Neural cell (in vitro differentiated cells): ENCODE data around the gene COL18A1. TPM values are rescaled to one million over a fixed set of nuclear protein-coding genes. Genes with fewer than 3 reads are reported as not detected.

Experiments
- H2AFZ ChIP-seq: fragments of 200-600, 300-800 bp; sonication (generic), shearing (Covaris generic); 2 replicates; pipeline ENCODE4 v1.6.0; 2014; ENCODE audit warnings: low read depth, mild to moderate bottlenecking, antibody characterized with exemption, low read length, moderate library complexity
- H3F3A ChIP-seq: fragments of 200-600 bp; shearing (Covaris generic); 2 replicates; pipeline ENCODE4 v1.6.1; 2016; ENCODE audit warnings: mild to moderate bottlenecking, moderate library complexity, mixed read lengths, antibody characterized with exemption, low read length; ENCODE audit not compliant: insufficient read depth, poor library complexity, severe bottlenecking
- H3K27ac ChIP-seq: fragments of 200-600, 300-800 bp; sonication (generic), shearing (Covaris generic); 2 replicates; pipeline ENCODE4 v1.5.1; 2014; ENCODE audit warnings: mild to moderate bottlenecking, low read length, moderate library complexity
- H3K27me3 ChIP-seq: fragments of 300-800, 200-600 bp; sonication (generic), shearing (Covaris generic); 2 replicates; pipeline ENCODE4 v1.6.0; 2014; ENCODE audit warnings: mild to moderate bottlenecking, low read depth, low read length, moderate library complexity; ENCODE audit not compliant: insufficient read depth
- H3K36me3 ChIP-seq: fragments of 300-800, 200-600 bp; sonication (generic), shearing (Covaris generic); 2 replicates; pipeline ENCODE4 v1.5.1; 2014; ENCODE audit warnings: mild to moderate bottlenecking, antibody characterized with exemption, low read length, moderate library complexity; ENCODE audit not compliant: insufficient read depth
- H3K4me2 ChIP-seq: fragments of 300-800, 200-600 bp; sonication (generic), shearing (Covaris generic); 2 replicates; pipeline ENCODE4 v1.6.0; 2014; ENCODE audit warnings: mild to moderate bottlenecking, low read length
- H3K4me3 ChIP-seq: fragments of 300-800, 200-600 bp; sonication (generic), shearing (Covaris generic); 2 replicates; pipeline ENCODE4 v1.5.1; 2014; ENCODE audit warnings: mild to moderate bottlenecking, low read length, moderate library complexity
- H3K79me2 ChIP-seq: fragments of 200-600 bp; shearing (Covaris generic); replicated peaks from 2 replicates; pipeline ENCODE4 v1.6.0; 2014; ENCODE audit warnings: mild to moderate bottlenecking, low read length, moderate library complexity; ENCODE audit not compliant: insufficient read depth
- H3K9ac ChIP-seq: fragments of 300-800, 200-600 bp; sonication (generic), shearing (Covaris generic); 2 replicates; pipeline ENCODE4 v1.6.1; 2016; ENCODE audit warnings: mild to moderate bottlenecking, low read length, mixed read lengths
- H3K9me2 ChIP-seq: fragments of 200-600 bp; shearing (Covaris generic); 2 replicates; pipeline ENCODE4 v1.6.1; 2016; ENCODE audit warnings: mild to moderate bottlenecking, low read length, mixed read lengths; ENCODE audit not compliant: insufficient read depth
- H3K9me3 ChIP-seq: fragments of 200-600, 300-800 bp; sonication (generic), shearing (Covaris generic); 2 replicates; pipeline ENCODE4 v1.6.1; 2016; ENCODE audit warnings: mild to moderate bottlenecking, mixed run types, low read length, moderate library complexity, mixed read lengths
- H4K20me1 ChIP-seq: fragments of 200-600 bp; shearing (Covaris generic); 2 replicates; pipeline ENCODE4 v1.6.1; 2016; ENCODE audit warnings: mild to moderate bottlenecking, mixed run types; ENCODE audit not compliant: insufficient read depth
- CTCF ChIP-seq: fragments of 450-650 bp; IDR thresholded peaks from 2 replicates; pipeline ENCODE4 v1.5.1; 2014; ENCODE audit warnings: antibody characterized with exemption, mild to moderate bottlenecking, moderate library complexity; ENCODE audit not compliant: poor library complexity, severe bottlenecking
- EP300 ChIP-seq: fragments of 450-650 bp; conservative IDR thresholded peaks from 2 replicates; pipeline ENCODE4 v1.6.1; 2014; ENCODE audit warnings: antibody characterized with exemption, mild to moderate bottlenecking, moderate library complexity; ENCODE audit not compliant: poor library complexity, severe bottlenecking
- EZH2 ChIP-seq: fragments of 200-600, 300-800 bp; shearing (Covaris generic), sonication (generic); IDR thresholded peaks from 2 replicates; pipeline ENCODE4 v1.6.1; 2014; ENCODE audit warnings: antibody characterized with exemption, low read length, borderline replicate concordance, mild to moderate bottlenecking; ENCODE audit not compliant: insufficient read depth, poor library complexity, severe bottlenecking
- MXI1 ChIP-seq: fragments of 450-650 bp; conservative IDR thresholded peaks from 2 replicates; pipeline ENCODE4 v1.6.1; 2014; ENCODE audit warnings: antibody characterized with exemption, mild to moderate bottlenecking; ENCODE audit not compliant: poor library complexity, severe bottlenecking
- POLR2AphosphoS5 ChIP-seq: IDR thresholded peaks from 2 replicates; pipeline ENCODE4 v1.6.1; 2012
- RAD21 ChIP-seq: fragments of 450-650 bp; conservative IDR thresholded peaks from 2 replicates; pipeline ENCODE4 v1.6.1; 2014; ENCODE audit warnings: antibody characterized with exemption, mild to moderate bottlenecking, moderate library complexity
- SMC3 ChIP-seq: fragments of 450-650 bp; conservative IDR thresholded peaks from 2 replicates; pipeline ENCODE4 v1.6.1; 2014; ENCODE audit warnings: antibody characterized with exemption, mild to moderate bottlenecking, moderate library complexity; ENCODE audit not compliant: poor library complexity
- TAF1 ChIP-seq: IDR thresholded peaks from 2 replicates; pipeline ENCODE4 v1.6.1; 2012; ENCODE audit warnings: low read depth
- polyA plus RNA-seq: library from polyadenylated mRNA; depleted of rRNA; stranded (reverse); fragments of >200 nt; gene quantifications from 2 replicates; pipeline ENCODE4 v1.2.3, GENCODE V29; 2014
- TF ChIP-seq, protein P1 (sequence below): IDR thresholded peaks from 2 replicates; pipeline ENCODE4 v1.6.1; 2012; ENCODE audit warnings: borderline replicate concordance

Gene COL18A1
- polyA plus RNA-seq, 1 donor from 2014 or later: 2.5 TPM

DNA sequence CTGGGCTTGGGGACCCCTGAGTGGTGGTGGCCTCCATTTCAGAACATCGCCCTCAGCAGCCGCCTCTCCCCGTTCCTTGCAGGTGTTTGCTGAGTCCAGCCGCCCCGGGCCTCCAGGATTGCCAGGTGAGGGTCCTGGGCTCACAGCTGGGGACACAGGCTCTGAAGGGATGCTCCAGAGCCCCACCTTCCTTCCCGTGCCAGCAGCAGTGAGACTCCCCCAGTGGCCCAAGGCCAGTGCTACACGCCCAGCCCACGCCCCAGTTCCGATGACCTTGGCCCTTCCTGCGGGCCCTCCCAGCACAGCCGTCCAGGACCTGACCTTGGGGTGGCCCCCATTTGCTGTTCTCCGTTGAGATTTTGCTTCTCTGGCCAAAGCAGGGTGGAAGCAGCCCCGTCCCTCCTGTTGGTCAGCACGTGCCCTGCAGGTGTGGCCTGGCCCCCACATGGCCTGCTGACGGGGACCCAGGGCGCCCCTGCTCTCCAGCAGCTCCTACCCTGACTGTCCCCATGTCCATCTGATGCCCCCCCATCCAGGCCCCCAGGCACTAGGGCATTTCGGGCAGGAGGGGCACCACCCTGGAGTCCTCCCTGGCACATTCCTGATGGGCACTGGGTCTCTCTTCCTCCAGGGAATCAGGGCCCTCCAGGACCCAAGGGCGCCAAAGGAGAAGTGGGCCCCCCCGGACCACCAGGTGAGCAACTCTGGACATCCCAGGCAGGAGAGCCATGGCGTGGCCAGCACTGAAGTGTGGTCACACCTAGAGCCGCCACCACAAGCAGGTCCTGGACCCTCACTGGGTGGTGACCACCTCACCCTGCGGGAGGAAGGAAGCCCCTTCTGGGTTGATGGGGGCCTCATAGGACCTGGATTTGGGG is 92.2 kb downstream of the COL18A1 start:
- no peaks in the 10 kb centered on the region for H3K9me3 ChIP-seq
- no peaks in the 10 kb centered on the region for H3K79me2 ChIP-seq
- H3K27me3 ChIP-seq: no peaks in the 10 kb centered on the region
- H3K36me3 ChIP-seq: no peaks in the 10 kb centered on the region
- no peak overlapping the region for H3K4me2 ChIP-seq
- H2AFZ ChIP-seq: no peak overlapping the region
- no peaks in the 10 kb centered on the region for H3F3A ChIP-seq
- TF ChIP-seq EP300 (no peak), SMC3 (no peak), TAF1 (no peak), CTCF (no peak), POLR2AphosphoS5 (no peak)
- TF ChIP-seq, protein P1, sequence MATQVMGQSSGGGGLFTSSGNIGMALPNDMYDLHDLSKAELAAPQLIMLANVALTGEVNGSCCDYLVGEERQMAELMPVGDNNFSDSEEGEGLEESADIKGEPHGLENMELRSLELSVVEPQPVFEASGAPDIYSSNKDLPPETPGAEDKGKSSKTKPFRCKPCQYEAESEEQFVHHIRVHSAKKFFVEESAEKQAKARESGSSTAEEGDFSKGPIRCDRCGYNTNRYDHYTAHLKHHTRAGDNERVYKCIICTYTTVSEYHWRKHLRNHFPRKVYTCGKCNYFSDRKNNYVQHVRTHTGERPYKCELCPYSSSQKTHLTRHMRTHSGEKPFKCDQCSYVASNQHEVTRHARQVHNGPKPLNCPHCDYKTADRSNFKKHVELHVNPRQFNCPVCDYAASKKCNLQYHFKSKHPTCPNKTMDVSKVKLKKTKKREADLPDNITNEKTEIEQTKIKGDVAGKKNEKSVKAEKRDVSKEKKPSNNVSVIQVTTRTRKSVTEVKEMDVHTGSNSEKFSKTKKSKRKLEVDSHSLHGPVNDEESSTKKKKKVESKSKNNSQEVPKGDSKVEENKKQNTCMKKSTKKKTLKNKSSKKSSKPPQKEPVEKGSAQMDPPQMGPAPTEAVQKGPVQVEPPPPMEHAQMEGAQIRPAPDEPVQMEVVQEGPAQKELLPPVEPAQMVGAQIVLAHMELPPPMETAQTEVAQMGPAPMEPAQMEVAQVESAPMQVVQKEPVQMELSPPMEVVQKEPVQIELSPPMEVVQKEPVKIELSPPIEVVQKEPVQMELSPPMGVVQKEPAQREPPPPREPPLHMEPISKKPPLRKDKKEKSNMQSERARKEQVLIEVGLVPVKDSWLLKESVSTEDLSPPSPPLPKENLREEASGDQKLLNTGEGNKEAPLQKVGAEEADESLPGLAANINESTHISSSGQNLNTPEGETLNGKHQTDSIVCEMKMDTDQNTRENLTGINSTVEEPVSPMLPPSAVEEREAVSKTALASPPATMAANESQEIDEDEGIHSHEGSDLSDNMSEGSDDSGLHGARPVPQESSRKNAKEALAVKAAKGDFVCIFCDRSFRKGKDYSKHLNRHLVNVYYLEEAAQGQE: no peak
- no peak overlapping the region for H3K4me3 ChIP-seq
- no peaks in the 10 kb centered on the region for H4K20me1 ChIP-seq
- no peak overlapping the region for H3K27ac ChIP-seq
- H3K9ac ChIP-seq: no peak overlapping the region
- H3K9me2 ChIP-seq: no peaks in the 10 kb centered on the region

DNA sequence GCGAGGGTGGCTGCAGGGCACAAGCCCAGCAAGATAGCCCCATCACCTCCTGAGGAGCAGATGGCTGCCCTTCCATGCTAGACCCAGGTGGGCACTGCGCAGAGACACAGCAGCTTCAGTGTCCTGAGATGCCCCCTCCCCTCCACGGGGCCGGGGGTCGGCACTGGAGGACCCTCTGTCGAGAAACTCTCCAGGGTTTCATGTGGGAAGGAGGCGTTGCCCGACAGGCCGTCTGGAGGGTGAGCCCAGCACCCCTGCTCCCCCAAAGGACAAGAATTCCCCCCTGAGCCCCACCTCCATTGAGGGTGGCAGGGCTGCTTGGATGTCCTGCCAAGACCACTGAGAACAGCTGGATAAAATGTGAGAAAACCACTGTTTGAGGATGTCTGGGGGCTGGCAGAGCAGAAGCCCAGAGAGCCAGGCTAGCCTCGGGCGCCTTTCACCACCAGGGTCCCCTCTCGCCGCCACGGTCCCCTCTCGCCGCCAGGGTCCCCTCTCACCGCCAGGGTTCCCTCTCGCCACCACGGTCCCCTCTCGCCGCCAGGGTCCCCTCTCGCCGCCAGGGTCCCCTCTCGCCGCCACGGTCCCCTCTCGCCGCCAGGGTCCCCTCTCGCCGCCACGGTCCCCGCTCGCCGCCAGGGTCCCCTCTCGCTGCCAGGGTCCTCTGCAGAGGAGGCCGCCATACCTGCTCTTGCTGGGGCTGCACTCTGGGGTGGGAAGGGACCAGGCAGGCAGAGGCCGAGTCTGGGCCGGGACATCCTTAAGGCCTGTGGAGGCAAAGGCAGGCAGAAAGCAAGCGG is 93.1 kb downstream of the COL18A1 start:
- no peak overlapping the region for H3K9ac ChIP-seq
- H3K36me3 ChIP-seq: no peaks in the 10 kb centered on the region
- no peak overlapping the region for H2AFZ ChIP-seq
- no peak overlapping the region for H3K4me3 ChIP-seq
- no peaks in the 10 kb centered on the region for H3K9me2 ChIP-seq
- H3K4me2 ChIP-seq: no peak overlapping the region
- H3K9me3 ChIP-seq: no peaks in the 10 kb centered on the region
- TF ChIP-seq SMC3 (no peak), CTCF (no peak), TAF1 (no peak), POLR2AphosphoS5 (no peak), EZH2 (no peak), EP300 (no peak), MXI1 (no peak), RAD21 (no peak)
- TF ChIP-seq, protein P1: no peak
- H3F3A ChIP-seq: no peaks in the 10 kb centered on the region
- no peak overlapping the region for H3K27ac ChIP-seq
- H4K20me1 ChIP-seq: no peaks in the 10 kb centered on the region
- no peaks in the 10 kb centered on the region for H3K27me3 ChIP-seq
- H3K79me2 ChIP-seq: no peaks in the 10 kb centered on the region
